Measurements from ENCODE around the gene USP30. TPM values are rescaled to one million over a fixed set of nuclear protein-coding genes. Genes with fewer than 3 reads are reported as not detected.

The USP30 gene
- total and polyA plus RNA-seq, 10 of the 15 experiments (the other 5 are each of a cell fraction or from before 2014, with no cell fraction given): 2.1 to 16.2 (median 6.4) TPM

DNA sequence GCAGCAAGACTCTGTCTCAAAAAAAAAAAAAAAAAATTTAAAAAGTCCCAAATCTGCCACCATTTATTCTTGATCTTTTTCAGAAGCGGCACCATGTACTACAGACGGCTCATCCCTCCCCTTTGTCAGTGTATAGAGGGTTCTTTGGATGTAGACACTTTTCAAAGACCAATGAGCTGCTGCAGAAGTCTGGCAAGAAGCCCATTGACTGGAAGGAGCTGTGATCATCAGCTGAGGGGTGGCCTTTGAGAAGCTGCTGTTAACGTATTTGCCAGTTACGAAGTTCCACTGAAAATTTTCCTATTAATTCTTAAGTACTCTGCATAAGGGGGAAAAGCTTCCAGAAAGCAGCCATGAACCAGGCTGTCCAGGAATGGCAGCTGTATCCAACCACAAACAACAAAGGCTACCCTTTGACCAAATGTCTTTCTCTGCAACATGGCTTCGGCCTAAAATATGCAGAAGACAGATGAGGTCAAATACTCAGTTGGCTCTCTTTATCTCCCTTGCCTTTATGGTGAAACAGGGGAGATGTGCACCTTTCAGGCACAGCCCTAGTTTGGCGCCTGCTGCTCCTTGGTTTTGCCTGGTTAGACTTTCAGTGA lies 57.5 kb downstream of the USP30 start:
- 73% methylated on average over 6 of the region's 6 CpGs for WGBS (ENCODE audit: insufficient coverage, insufficient replicate concordance, low lambda C conversion rate, missing lambda C conversion rate)
- Histone ChIP-seq H2AFZ (ENCODE audit: control insufficient read depth, low read depth, low read length) (no peak overlapping the region), H3K79me2 (ENCODE audit: control insufficient read depth, insufficient read depth, low read length) (no peaks in the 10 kb centered on the region), H3K4me1 (ENCODE audit: control insufficient read depth, insufficient read depth, low read length) (no peaks in the 10 kb centered on the region), H3K27ac (ENCODE audit: control insufficient read depth, insufficient read depth) (no peak overlapping the region), H3K9me3 (replicated peaks; ENCODE audit: control insufficient read depth, insufficient read depth, low read length) (no peaks in the 10 kb centered on the region), H3K4me3 (no peak overlapping the region), H3K27me3 (replicated peaks in 1 of 2; ENCODE audit: control insufficient read depth in 2 of 2, insufficient read depth in 2 of 2, low read length in 1 of 2) (no peaks in the 10 kb centered on the region), H3K36me3 (ENCODE audit: control insufficient read depth in 2 of 2, insufficient read depth in 2 of 2, low read length in 1 of 2) (peaks cover 5 to 18% of the 10 kb centered on the region in 2 experiments), H3K4me2 (ENCODE audit: control insufficient read depth, insufficient read depth) (no peak overlapping the region), H3K9ac (ENCODE audit: control insufficient read depth, insufficient read depth, low read length) (no peak overlapping the region), H4K20me1 (ENCODE audit: control insufficient read depth, insufficient read depth) (no peaks in the 10 kb centered on the region)
- DNase-seq (ENCODE audit: low read depth, low spot score) (no peak), FAIRE-seq (no peak), ATAC-seq (no peak)
- intact Hi-C loops (cut with micrococcal nuclease; ENCODE audit: unreplicated experiment): no loop called here
- ChIA-PET CTCF (interaction anchor here (1.2 kb wide), 1 partner anchor 283 kb away, joined by 4 read pairs; no protein-coding TSS in a partner anchor), SMC1A (ENCODE audit: uncharacterized antibody, unreplicated experiment) (no interaction called here), RAD21 (ENCODE audit: unreplicated experiment) (no interaction called here), POLR2A (no interaction called here)
- TF ChIP-seq TCF3 (IDR thresholded peaks at IDR 0.05; ENCODE audit: borderline replicate concordance, insufficient read depth, low read depth, low read length) (no peak), RELA (IDR thresholded peaks at IDR 0.05; ENCODE audit: borderline replicate concordance, partially characterized antibody) (no peak), SREBF2 (IDR thresholded peaks at IDR 0.05; ENCODE audit: low read length) (no peak), LARP7 (IDR thresholded peaks at IDR 0.05) (no peak), BACH1 (IDR thresholded peaks at IDR 0.05; ENCODE audit: borderline replicate concordance) (no peak), CHD1 (IDR thresholded peaks at IDR 0.05; ENCODE audit: low read depth, low read length) (no peak), SUZ12 (IDR thresholded peaks at IDR 0.05; ENCODE audit: unreplicated experiment) (no peak), MYB (IDR thresholded peaks at IDR 0.05; ENCODE audit: borderline replicate concordance, low read depth, low read length) (no peak), ZNF384 (IDR thresholded peaks at IDR 0.05; ENCODE audit: borderline replicate concordance, low read depth, low read length) (no peak), FOXK2 (IDR thresholded peaks at IDR 0.05) (no peak)
- TF ChIP-seq, protein P1, sequence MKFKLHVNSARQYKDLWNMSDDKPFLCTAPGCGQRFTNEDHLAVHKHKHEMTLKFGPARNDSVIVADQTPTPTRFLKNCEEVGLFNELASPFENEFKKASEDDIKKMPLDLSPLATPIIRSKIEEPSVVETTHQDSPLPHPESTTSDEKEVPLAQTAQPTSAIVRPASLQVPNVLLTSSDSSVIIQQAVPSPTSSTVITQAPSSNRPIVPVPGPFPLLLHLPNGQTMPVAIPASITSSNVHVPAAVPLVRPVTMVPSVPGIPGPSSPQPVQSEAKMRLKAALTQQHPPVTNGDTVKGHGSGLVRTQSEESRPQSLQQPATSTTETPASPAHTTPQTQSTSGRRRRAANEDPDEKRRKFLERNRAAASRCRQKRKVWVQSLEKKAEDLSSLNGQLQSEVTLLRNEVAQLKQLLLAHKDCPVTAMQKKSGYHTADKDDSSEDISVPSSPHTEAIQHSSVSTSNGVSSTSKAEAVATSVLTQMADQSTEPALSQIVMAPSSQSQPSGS (IDR thresholded peaks at IDR 0.05; ENCODE audit: low read length): no peak
- TF ChIP-seq, protein P2, sequence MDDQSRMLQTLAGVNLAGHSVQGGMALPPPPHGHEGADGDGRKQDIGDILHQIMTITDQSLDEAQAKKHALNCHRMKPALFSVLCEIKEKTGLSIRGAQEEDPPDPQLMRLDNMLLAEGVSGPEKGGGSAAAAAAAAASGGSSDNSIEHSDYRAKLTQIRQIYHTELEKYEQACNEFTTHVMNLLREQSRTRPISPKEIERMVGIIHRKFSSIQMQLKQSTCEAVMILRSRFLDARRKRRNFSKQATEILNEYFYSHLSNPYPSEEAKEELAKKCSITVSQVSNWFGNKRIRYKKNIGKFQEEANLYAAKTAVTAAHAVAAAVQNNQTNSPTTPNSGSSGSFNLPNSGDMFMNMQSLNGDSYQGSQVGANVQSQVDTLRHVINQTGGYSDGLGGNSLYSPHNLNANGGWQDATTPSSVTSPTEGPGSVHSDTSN (IDR thresholded peaks at IDR 0.05; ENCODE audit: insufficient replicate concordance, low read depth, low read length): no peak
- TF ChIP-seq, protein P3, sequence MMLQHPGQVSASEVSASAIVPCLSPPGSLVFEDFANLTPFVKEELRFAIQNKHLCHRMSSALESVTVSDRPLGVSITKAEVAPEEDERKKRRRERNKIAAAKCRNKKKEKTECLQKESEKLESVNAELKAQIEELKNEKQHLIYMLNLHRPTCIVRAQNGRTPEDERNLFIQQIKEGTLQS (IDR thresholded peaks at IDR 0.05; ENCODE audit: borderline replicate concordance, extremely low read depth, low read depth, low read length): no peak
- in situ Hi-C loops (cut with MboI): no loop called here
- BruUV-seq (replicated peaks): TSS peak; percentile 66

Measured in GM12878 (cell line).